GM19452 (cell line): ENCODE measurements around the gene BSN.
"Not testable (repeated sequence)": the region's sequence is repeated elsewhere in the genome, so short reads cannot be mapped to it uniquely, and the experiment has no call there.

Source experiments
- ATAC-seq: cut with Tn5 transposase; IDR thresholded peaks from one replicate; pipeline ENCODE4 v1.9.1; 2021; ENCODE audit not compliant: unreplicated experiment

Gene BSN

GRCh38 chr3:49690856-49691255 is 136.6 kb downstream of the BSN start:
- not testable (repeated sequence) for ATAC-seq

DNA sequence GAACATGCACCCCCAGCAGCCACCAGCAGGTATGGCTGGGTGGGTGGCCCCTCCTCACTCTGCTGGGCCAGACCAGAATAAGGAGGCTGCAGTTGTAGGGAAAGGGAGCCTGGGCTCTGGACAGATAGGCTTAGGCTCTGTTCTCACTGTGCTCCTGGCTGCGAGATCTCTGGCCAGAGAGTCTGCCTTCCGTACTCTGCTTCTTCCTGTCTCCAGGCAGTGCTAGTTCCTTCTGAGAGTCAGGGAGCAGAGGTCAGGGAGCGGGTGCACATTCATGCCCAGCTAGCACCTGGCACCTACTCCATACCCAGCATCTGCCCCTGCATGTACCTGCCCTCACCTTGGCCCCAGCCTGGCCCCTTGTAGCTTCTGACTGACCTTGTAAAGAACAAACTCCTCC is 137.2 kb downstream of the BSN start:
- not testable (repeated sequence) for ATAC-seq

DNA sequence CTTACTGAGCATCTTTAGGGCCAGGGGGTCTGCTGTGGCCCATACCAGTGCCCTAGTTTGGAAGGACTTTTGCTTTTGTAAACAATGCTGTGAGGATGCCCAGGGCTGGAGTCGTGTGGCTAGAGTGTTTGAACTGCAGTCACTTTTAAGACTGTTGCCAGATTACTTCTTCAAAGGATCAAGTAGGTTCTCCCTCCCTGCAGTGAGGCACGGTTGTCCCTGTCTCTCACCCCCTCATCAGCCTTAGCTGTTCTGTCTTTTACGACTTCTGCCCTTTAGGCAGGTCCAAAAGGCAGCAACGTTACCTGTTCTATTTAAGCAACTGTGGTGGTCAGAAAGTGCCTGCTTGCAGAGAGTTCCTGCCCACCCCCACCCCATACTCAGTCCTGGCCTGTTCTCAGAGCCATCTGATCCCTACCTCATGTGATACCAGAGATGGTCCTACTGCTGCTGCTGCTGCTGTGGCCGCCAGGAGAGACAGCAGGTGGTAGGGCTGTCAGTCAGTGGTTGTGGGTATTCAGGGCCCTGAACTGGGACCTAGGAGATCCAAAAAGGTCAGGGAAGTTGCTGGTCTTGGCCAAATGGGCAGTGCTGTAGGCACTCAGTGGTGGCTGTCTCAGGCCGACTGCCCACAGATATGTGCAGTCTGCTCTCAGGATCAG is 140.3 kb downstream of the BSN start:
- ATAC-seq = not testable (repeated sequence)

DNA sequence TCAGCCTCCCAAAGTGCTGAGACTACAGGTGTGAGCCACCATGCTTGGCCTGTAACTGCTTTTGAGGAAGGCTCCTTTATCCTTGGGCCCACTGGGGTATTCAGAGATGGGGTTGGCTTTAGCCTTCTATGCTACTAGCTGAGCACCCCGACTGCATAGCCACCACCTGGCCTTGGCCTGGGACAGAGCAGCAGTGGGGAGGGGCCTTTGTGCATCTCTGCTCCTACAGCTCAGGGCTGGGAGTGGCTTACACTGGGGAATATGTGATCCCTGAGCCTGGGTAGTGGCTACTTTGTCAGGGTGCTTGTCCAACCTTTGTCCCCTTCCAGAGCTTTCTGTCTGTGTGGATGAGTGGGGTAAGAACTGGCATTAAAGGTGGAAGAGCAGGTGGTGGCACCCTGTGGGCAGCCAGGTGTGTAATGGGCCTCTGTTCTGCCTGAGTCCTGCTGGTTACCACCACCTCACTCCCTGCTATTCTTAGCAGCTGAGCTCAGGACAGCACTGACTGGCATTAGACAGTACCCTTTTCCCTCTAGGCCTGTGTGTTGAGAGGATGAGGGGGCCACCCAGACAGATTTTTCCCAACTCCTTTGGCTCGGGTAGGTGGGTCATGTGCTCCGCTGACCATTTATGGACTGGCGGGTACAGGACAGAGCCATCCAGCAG is 141.2 kb downstream of the BSN start:
- ATAC-seq = not testable (repeated sequence)

- no peak for ATAC-seq
Observed at GRCh38 chr3:49699281-49699979, 145.2 kb downstream of the BSN start.

DNA sequence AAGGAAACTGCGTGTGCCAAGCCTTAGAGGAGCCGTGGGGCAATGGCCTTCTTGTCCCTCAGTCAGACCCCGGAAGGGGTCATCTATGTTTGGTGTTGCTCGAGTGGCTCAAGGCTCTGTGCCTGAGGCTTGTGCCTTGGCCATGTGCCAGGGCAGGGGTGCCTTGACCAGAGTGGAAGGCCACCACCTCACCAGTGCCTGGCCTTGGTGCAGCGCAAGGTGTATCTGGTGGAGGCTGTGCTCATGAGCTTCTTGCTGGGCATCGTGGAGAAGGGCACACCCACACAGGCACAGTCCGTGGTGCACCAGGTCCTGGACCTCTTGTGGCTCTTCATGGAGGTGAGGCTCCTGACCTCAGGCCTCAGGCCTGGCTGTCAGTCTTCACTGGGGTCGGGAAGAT is 145.7 kb downstream of the BSN start:
- ATAC-seq = no peak

DNA sequence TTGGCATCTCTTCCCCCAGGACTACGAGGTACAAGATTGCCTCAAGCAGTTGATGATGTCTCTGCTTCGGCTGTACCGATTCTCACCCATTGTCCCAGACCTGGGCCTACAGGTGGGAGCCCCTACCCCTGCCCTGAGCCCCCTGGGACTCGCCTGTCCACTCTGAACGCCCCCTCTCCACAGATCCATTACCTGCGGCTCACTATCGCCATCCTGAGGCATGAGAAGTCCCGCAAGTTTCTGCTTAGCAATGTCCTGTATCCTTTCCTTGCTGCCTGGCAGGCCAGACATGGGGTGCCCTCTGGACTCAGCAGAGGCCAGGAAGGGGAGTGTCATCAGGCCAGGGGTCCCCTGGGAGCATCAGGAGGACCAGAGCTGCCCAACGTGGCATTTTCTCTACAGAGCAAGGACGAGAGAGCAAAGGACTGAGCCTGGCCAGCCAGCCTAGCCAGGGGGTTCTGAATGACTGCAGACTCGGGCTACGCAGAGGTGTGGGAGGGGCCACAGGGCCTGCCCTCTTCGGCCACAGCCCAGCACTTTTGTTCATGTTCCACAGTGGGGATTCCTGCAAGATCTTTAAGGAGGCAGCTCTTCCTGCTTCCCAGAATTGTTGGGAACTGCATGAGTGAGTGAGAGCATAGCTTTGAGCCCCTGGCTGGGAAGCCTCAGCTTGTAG is 146.3 kb downstream of the BSN start:
- no peak for ATAC-seq

DNA sequence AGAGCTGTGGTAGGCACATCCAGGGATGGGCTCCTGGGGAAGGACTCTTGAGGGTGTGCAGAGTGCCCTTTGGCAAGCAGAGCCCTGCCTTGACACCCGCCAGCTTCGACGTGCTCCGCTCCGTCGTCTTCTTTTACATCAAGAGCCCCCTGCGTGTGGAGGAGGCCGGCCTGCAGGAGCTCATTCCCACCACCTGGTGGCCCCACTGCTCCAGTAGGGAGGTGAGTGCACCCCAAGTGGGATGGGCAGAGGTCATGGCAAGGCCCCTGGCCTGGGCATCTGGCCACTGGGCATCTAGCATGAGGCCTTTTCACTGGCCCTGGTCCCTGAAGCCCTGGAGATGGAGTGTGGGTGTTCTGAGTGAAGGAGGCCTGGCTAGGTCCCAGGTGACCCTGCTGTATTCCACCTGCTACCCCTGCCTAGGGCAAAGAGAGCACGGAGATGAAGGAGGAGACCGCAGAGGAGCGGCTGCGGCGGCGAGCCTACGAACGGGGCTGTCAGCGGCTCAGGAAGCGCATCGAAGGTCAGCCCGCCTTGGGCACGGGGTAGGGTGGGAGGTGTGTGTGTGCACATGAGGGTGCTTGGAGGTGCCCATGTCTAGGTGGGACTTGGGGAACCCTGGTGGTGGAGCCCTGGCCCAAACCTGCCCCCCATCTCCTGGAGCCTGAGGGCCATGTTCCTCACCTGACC is 147.3 kb downstream of the BSN start:
- no peak for ATAC-seq

- no peak for ATAC-seq
Observed at GRCh38 chr3:49702672-49703071, 148.4 kb downstream of the BSN start.

GRCh38 chr3:49703443-49703927 is 149.2 kb downstream of the BSN start:
- peak; percentile 69 for ATAC-seq

GRCh38 chr3:49703956-49704355 is 149.7 kb downstream of the BSN start:
- ATAC-seq = no peak

DNA sequence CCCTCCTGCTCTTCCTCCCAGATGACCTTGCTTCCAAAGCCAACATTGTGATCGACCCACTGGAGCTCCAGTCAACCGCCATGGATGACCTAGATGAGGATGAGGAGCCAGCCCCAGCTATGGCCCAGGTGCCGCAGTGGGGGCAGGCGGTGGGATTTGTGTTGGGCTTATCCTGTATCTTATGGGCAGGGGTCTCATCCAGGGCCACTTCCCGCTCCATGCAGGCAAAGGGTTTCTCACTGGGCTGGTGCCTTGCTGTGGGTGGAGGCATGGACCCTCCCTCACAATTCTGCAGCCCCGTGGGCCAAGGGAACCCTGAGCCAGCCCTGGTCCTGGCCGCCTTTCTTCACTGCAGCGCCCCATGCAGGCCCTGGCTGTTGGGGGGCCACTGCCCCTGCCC is 150.4 kb downstream of the BSN start:
- ATAC-seq = no peak

DNA sequence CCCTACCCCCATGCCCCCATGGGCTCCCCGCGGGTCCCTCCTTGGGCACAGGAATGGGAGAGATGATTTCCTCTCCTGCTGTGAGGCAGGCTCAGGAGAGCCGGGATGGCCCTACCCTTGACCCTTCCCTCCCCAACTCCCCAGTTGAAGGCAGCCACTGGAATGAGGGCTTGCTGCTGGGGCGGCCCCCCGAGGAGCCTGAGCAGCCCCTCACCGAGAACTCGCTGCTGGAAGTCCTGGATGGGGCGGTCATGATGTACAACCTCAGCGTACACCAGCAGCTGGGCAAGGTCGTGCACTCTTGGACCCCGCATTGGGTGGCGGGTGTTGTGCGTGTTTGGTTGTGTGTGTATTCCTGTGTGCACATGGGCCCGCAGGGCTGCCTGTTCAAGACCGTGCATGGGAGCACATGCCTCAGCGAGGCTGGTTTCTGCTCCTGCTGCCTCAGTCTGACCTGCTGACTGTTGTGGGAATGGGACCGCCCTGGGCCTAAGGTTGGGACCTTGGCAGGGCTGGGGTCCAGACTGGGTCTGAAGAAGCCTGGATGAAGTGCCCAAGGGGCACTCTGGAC is 151.2 kb downstream of the BSN start:
- ATAC-seq = no peak

GRCh38 chr3:49706456-49707112 is 152.3 kb downstream of the BSN start:
- no peak for ATAC-seq

DNA sequence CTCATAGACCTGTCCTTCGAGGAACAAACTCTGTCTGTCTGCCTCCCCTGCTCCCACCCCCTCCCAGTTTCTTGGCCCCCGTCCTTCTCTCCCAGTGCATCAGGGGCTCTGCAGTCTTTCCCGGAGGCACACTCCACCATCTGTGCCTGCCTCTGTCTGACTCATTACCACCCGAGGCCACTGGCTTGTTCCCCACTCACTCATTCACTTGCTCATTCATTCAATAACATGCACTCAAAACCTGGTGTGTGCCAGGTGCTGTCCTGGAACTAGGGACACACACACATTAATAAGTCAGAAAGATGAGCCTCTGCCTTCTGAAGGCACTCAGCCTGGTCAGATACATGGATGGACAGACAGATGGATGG is 152.8 kb downstream of the BSN start:
- ATAC-seq = no peak

DNA sequence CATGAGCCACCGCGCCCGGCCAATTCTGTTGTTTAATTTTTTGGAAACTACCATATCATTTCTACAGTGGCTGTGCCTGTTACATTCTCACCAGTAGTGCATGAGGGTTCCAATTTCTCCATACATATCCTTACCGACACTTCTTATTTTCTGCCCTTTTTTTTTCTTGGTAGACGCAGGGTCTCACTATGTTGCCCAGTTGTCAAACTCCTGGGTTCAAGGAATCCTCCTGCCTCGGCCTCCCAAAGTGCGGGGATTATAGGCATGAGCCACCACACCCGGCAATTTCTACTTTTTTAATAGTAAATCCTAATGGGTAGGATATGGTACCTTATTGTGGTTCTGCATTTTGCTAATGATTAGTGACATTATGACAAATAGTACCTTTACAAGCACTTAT is 155.6 kb downstream of the BSN start:
- ATAC-seq = no peak

GRCh38 chr3:49711489-49711888 is 157.2 kb downstream of the BSN start:
- ATAC-seq = no peak

DNA sequence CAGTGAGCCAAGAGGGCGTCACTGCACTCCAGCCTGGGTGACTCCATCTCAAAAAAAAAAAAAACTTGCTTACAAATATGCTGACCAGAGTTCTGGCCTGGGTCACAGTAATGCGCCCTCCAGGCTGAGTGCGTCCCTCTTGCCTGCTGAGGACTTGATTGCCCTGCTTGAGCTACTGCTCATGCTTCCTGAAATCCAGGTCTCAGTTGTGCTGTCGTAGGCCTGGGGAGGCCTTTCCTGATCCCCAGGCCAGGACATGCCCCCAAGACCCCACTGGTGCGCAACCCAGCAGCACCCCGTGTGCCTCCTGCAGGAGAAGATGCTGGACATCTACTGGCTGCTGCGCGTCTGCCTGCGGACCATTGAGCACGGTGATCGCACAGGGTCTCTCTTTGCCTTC is 157.9 kb downstream of the BSN start:
- ATAC-seq = no peak

GRCh38 chr3:49712631-49713317 is 158.5 kb downstream of the BSN start:
- ATAC-seq = no peak
